ENCODE data around the gene IKZF1. TPM values are rescaled to one million over a fixed set of nuclear protein-coding genes. Genes with fewer than 3 reads are reported as not detected.

IKZF1 gene
- total RNA-seq, 1 experiment from 2014 or later: 0.77 TPM

GRCh38 chr7:50348469-50349162 is 44.1 kb downstream of the IKZF1 start:
- DNase-seq (ENCODE audit: low read depth, low spot score) (no peak), ATAC-seq (no peak)
- POLR2A ChIA-PET: no interaction called here
- TF ChIP-seq TCF7L2 (IDR thresholded peaks at IDR 0.05; ENCODE audit: low read depth, low read length) (no peak), POLR2AphosphoS5 (IDR thresholded peaks at IDR 0.05; ENCODE audit: low read depth, low read length) (no peak), REST (IDR thresholded peaks at IDR 0.05; ENCODE audit: insufficient read depth in 1 of 2, low read depth in 2 of 2, low read length in 1 of 2) (no peak), CTCF (IDR thresholded peaks at IDR 0.05) (no peak), SIN3A (IDR thresholded peaks at IDR 0.05; ENCODE audit: borderline replicate concordance, insufficient read depth, low read depth, low read length) (no peak)
- BruUV-seq (replicated peaks): no TSS peak
- H3K27me3 ChIP-seq (ENCODE audit: control insufficient read depth, insufficient read depth, low read length): peaks cover 33% of the 10 kb centered on the region
- intact Hi-C loops (cut with micrococcal nuclease; ENCODE audit: unreplicated experiment) (no loop called here), in situ Hi-C loops (cut with HindIII; ENCODE audit: low pct_unique_long_range_greater_than_20kb, low sequenced_read_pairs) (no loop called here)
- CTCF ChIA-PET: no interaction called here
- H3K27ac ChIP-seq (ENCODE audit: low read length): no peak overlapping the region
- H3K36me3 ChIP-seq (ENCODE audit: control insufficient read depth, insufficient read depth, low read length): no peaks in the 10 kb centered on the region
- no peak overlapping the region for H3K4me3 ChIP-seq (ENCODE audit: low read depth in 2 of 2, low read length in 2 of 2)
- H3K4me1 ChIP-seq (ENCODE audit: control insufficient read depth, insufficient read depth, low read length): peaks cover 8% of the 10 kb centered on the region; the same call in 1 of the 2 replicates
- H3K9me3 ChIP-seq (ENCODE audit: control insufficient read depth, insufficient read depth, low read depth, low read length): no peaks in the 10 kb centered on the region

GRCh38 chr7:50349399-50349798 is 44.9 kb downstream of the IKZF1 start:
- TF ChIP-seq CTCF (IDR thresholded peaks at IDR 0.05): no peak
- TF ChIP-seq POLR2AphosphoS5 (IDR thresholded peaks at IDR 0.05; ENCODE audit: low read depth, low read length): no peak
- TF ChIP-seq REST (IDR thresholded peaks at IDR 0.05; ENCODE audit: insufficient read depth in 1 of 2, low read depth in 2 of 2, low read length in 1 of 2): no peak
- no peak for TF ChIP-seq TCF7L2 (IDR thresholded peaks at IDR 0.05; ENCODE audit: low read depth, low read length)
- no peak for TF ChIP-seq SIN3A (IDR thresholded peaks at IDR 0.05; ENCODE audit: borderline replicate concordance, insufficient read depth, low read depth, low read length)
- peaks cover 8% of the 10 kb centered on the region; the same call in 1 of the 2 replicates for H3K4me1 ChIP-seq (ENCODE audit: control insufficient read depth, insufficient read depth, low read length)
- in situ Hi-C loops (cut with HindIII; ENCODE audit: low pct_unique_long_range_greater_than_20kb, low sequenced_read_pairs) (no loop called here), intact Hi-C loops (cut with micrococcal nuclease; ENCODE audit: unreplicated experiment) (no loop called here)
- H3K27me3 ChIP-seq (ENCODE audit: control insufficient read depth, insufficient read depth, low read length): peaks cover 27% of the 10 kb centered on the region
- H3K36me3 ChIP-seq (ENCODE audit: control insufficient read depth, insufficient read depth, low read length): no peaks in the 10 kb centered on the region
- BruUV-seq (replicated peaks): no TSS peak
- H3K27ac ChIP-seq (ENCODE audit: low read length): no peak overlapping the region
- no peaks in the 10 kb centered on the region for H3K9me3 ChIP-seq (ENCODE audit: control insufficient read depth, insufficient read depth, low read depth, low read length)
- ChIA-PET POLR2A (no interaction called here), CTCF (no interaction called here)
- ATAC-seq (no peak), DNase-seq (ENCODE audit: low read depth, low spot score) (no peak)
- no peak overlapping the region for H3K4me3 ChIP-seq (ENCODE audit: low read depth in 2 of 2, low read length in 2 of 2)
